ENCODE data around the gene NPRL2. TPM values are rescaled to one million over a fixed set of nuclear protein-coding genes. Genes with fewer than 3 reads are reported as not detected.
A peak's percentile ranks its signal among the peaks of the same experiment; 100 is the strongest.
"Not testable (repeated sequence)": the region's sequence is repeated elsewhere in the genome, so short reads cannot be mapped to it uniquely, and the experiment has no call there.

Gene NPRL2
- polyA plus RNA-seq, 4 donors, result 16.2 to 31.8 (median 21.3) TPM

GRCh38 chr3:50312041-50312440 lies 38.5 kb downstream of the NPRL2 start:
- not testable (repeated sequence) for H3K4me3 ChIP-seq (ENCODE audit: low read depth in 1 of 3, low read length in 3 of 3); H3K27me3 ChIP-seq (ENCODE audit: control insufficient read depth in 3 of 3, insufficient read depth in 3 of 3, low read length in 3 of 3); DNase-seq; H3K4me1 ChIP-seq (ENCODE audit: control insufficient read depth in 3 of 3, insufficient read depth in 2 of 3, low read depth in 1 of 3, low read length in 2 of 3); H3K27ac ChIP-seq (ENCODE audit: low read depth in 1 of 3, low read length in 2 of 3); FAIRE-seq
- Histone ChIP-seq H3K9me3 (ENCODE audit: control insufficient read depth in 2 of 2, insufficient read depth in 1 of 2, low read depth in 1 of 2, low read length in 1 of 2) (peaks cover 0 to 22% of the 10 kb centered on the region in 2 donors), H3K36me3 (ENCODE audit: control insufficient read depth in 3 of 3, insufficient read depth in 2 of 3, low read depth in 1 of 3, low read length in 3 of 3) (peaks cover 0 to 25% (median 0%) of the 10 kb centered on the region in 3 donors)
- 91 to 98% (median 93%) methylated on average over 9 to 32 of the region's 32 CpGs for WGBS, 3 donors

GRCh38 chr3:50304601-50305000 lies 46.0 kb downstream of the NPRL2 start:
- H3K27ac ChIP-seq (ENCODE audit: low read depth in 1 of 3, low read length in 2 of 3), result no peak overlapping the region
- DNase-seq (no peak), FAIRE-seq (no peak)
- H3K9me3 ChIP-seq (ENCODE audit: control insufficient read depth in 2 of 2, insufficient read depth in 1 of 2, low read depth in 1 of 2, low read length in 1 of 2), result peaks cover 0 to 20% of the 10 kb centered on the region in 2 donors
- peaks cover 0 to 2% (median 0%) of the 10 kb centered on the region in 3 donors for H3K36me3 ChIP-seq (ENCODE audit: control insufficient read depth in 3 of 3, insufficient read depth in 2 of 3, low read depth in 1 of 3, low read length in 3 of 3)
- no peaks in the 10 kb centered on the region for H3K27me3 ChIP-seq (ENCODE audit: control insufficient read depth in 3 of 3, insufficient read depth in 3 of 3, low read length in 3 of 3)
- H3K4me1 ChIP-seq (ENCODE audit: control insufficient read depth in 3 of 3, insufficient read depth in 2 of 3, low read depth in 1 of 3, low read length in 2 of 3), result peaks cover 4 to 34% (median 7%) of the 10 kb centered on the region in 3 donors
- H3K4me3 ChIP-seq (ENCODE audit: low read depth in 1 of 3, low read length in 3 of 3), result no peak overlapping the region

- Histone ChIP-seq H3K27ac (ENCODE audit: low read depth in 1 of 3, low read length in 2 of 3) (peak within 1 kb of the TSS in 2 of 3 donors; percentile 37 to 67), H3K4me1 (ENCODE audit: control insufficient read depth in 3 of 3, insufficient read depth in 2 of 3, low read depth in 1 of 3, low read length in 2 of 3) (peaks cover 7 to 42% (median 9%) of the 10 kb centered on the region in 3 donors), H3K9me3 (ENCODE audit: control insufficient read depth in 2 of 2, insufficient read depth in 1 of 2, low read depth in 1 of 2, low read length in 1 of 2) (peaks cover 0 to 8% of the 10 kb centered on the region in 2 donors), H3K36me3 (ENCODE audit: control insufficient read depth in 3 of 3, insufficient read depth in 2 of 3, low read depth in 1 of 3, low read length in 3 of 3) (peaks cover 0 to 2% (median 0%) of the 10 kb centered on the region in 3 donors), H3K27me3 (ENCODE audit: control insufficient read depth in 3 of 3, insufficient read depth in 3 of 3, low read length in 3 of 3) (no peaks in the 10 kb centered on the region), H3K4me3 (ENCODE audit: low read depth in 1 of 3, low read length in 3 of 3) (no peak within 1 kb of the TSS)
- WGBS, 3 donors, result 49 to 70% (median 54%) methylated on average over 13 to 14 of the region's 14 CpGs
- no peak for FAIRE-seq
- DNase-seq, result peak; percentile 48 to 75
Measured at GRCh38 chr3:50303013-50303815, 47.4 kb downstream of the NPRL2 start, which contains the start of gene HYAL1. TSS of gene HYAL1 (minus strand) at chr3:50303574. CDS start at chr3:50302956, 618 bp downstream.

- no peak overlapping the region for H3K4me3 ChIP-seq (ENCODE audit: low read depth in 1 of 3, low read length in 3 of 3)
- WGBS, 3 donors, result 87 to 91% (median 88%) methylated on average over 29 to 32 of the region's 32 CpGs
- H3K36me3 ChIP-seq (ENCODE audit: control insufficient read depth in 3 of 3, insufficient read depth in 2 of 3, low read depth in 1 of 3, low read length in 3 of 3), result peaks cover 0 to 6% (median 0%) of the 10 kb centered on the region in 3 donors
- no peaks in the 10 kb centered on the region for H3K27me3 ChIP-seq (ENCODE audit: control insufficient read depth in 3 of 3, insufficient read depth in 3 of 3, low read length in 3 of 3)
- DNase-seq, result no peak
- peaks cover 7 to 47% (median 9%) of the 10 kb centered on the region in 3 donors for H3K4me1 ChIP-seq (ENCODE audit: control insufficient read depth in 3 of 3, insufficient read depth in 2 of 3, low read depth in 1 of 3, low read length in 2 of 3)
- H3K9me3 ChIP-seq (ENCODE audit: control insufficient read depth in 2 of 2, insufficient read depth in 1 of 2, low read depth in 1 of 2, low read length in 1 of 2), result no peaks in the 10 kb centered on the region
- peak overlapping the region in 2 of 3 donors; percentile 37 to 67 for H3K27ac ChIP-seq (ENCODE audit: low read depth in 1 of 3, low read length in 2 of 3)
- FAIRE-seq, result no peak
Measured at GRCh38 chr3:50302095-50303012, 48.2 kb downstream of the NPRL2 start.

GRCh38 chr3:50300681-50301254 lies 49.8 kb downstream of the NPRL2 start:
- Histone ChIP-seq H3K4me3 (ENCODE audit: low read depth in 1 of 3, low read length in 3 of 3) (peak overlapping the region in 1 of 3 donors; percentile 47), H3K4me1 (ENCODE audit: control insufficient read depth in 3 of 3, insufficient read depth in 2 of 3, low read depth in 1 of 3, low read length in 2 of 3) (peaks cover 7 to 47% (median 9%) of the 10 kb centered on the region in 3 donors), H3K27me3 (ENCODE audit: control insufficient read depth in 3 of 3, insufficient read depth in 3 of 3, low read length in 3 of 3) (no peaks in the 10 kb centered on the region), H3K27ac (ENCODE audit: low read depth in 1 of 3, low read length in 2 of 3) (peak overlapping the region in 2 of 3 donors; percentile 84 to 91), H3K36me3 (ENCODE audit: control insufficient read depth in 3 of 3, insufficient read depth in 2 of 3, low read depth in 1 of 3, low read length in 3 of 3) (peaks cover 0 to 22% (median 0%) of the 10 kb centered on the region in 3 donors), H3K9me3 (ENCODE audit: control insufficient read depth in 2 of 2, insufficient read depth in 1 of 2, low read depth in 1 of 2, low read length in 1 of 2) (no peaks in the 10 kb centered on the region)
- FAIRE-seq (no peak), DNase-seq (no peak)
- WGBS, 3 donors, result 83 to 93% (median 84%) methylated on average over 6 of the region's 6 CpGs

- WGBS, 3 donors, result 49 to 55% (median 50%) methylated on average over 12 of the region's 12 CpGs
- DNase-seq (peak; percentile 39 to 58), FAIRE-seq (no peak)
- Histone ChIP-seq H3K4me1 (ENCODE audit: control insufficient read depth in 3 of 3, insufficient read depth in 2 of 3, low read depth in 1 of 3, low read length in 2 of 3) (peaks cover 7 to 47% (median 9%) of the 10 kb centered on the region in 3 donors), H3K4me3 (ENCODE audit: low read depth in 1 of 3, low read length in 3 of 3) (peak overlapping the region in 2 of 3 donors; percentile 47), H3K36me3 (ENCODE audit: control insufficient read depth in 3 of 3, insufficient read depth in 2 of 3, low read depth in 1 of 3, low read length in 3 of 3) (peaks cover 0 to 22% (median 0%) of the 10 kb centered on the region in 3 donors), H3K27ac (ENCODE audit: low read depth in 1 of 3, low read length in 2 of 3) (peak overlapping the region; percentile 82 to 91 (median 84)), H3K9me3 (ENCODE audit: control insufficient read depth in 2 of 2, insufficient read depth in 1 of 2, low read depth in 1 of 2, low read length in 1 of 2) (no peaks in the 10 kb centered on the region), H3K27me3 (ENCODE audit: control insufficient read depth in 3 of 3, insufficient read depth in 3 of 3, low read length in 3 of 3) (no peaks in the 10 kb centered on the region)
Measured at GRCh38 chr3:50299929-50300680, 50.5 kb downstream of the NPRL2 start.

- WGBS, 3 donors, result 0 to 1% (median 1%) methylated on average over 11 to 12 of the region's 12 CpGs
- H3K9me3 ChIP-seq (ENCODE audit: control insufficient read depth in 2 of 2, insufficient read depth in 1 of 2, low read depth in 1 of 2, low read length in 1 of 2), result no peaks in the 10 kb centered on the region
- peaks cover 7 to 47% (median 9%) of the 10 kb centered on the region in 3 donors for H3K4me1 ChIP-seq (ENCODE audit: control insufficient read depth in 3 of 3, insufficient read depth in 2 of 3, low read depth in 1 of 3, low read length in 2 of 3)
- peak overlapping the region; percentile 82 to 91 (median 84) for H3K27ac ChIP-seq (ENCODE audit: low read depth in 1 of 3, low read length in 2 of 3)
- H3K4me3 ChIP-seq (ENCODE audit: low read depth in 1 of 3, low read length in 3 of 3), result peak overlapping the region in 2 of 3 donors; percentile 47
- H3K36me3 ChIP-seq (ENCODE audit: control insufficient read depth in 3 of 3, insufficient read depth in 2 of 3, low read depth in 1 of 3, low read length in 3 of 3), result peaks cover 0 to 22% (median 0%) of the 10 kb centered on the region in 3 donors
- no peak for DNase-seq
- FAIRE-seq, result no peak
- H3K27me3 ChIP-seq (ENCODE audit: control insufficient read depth in 3 of 3, insufficient read depth in 3 of 3, low read length in 3 of 3), result no peaks in the 10 kb centered on the region
Measured at GRCh38 chr3:50299638-50299928, 51.0 kb downstream of the NPRL2 start.

Data from small intestine (tissue), 7 donors.